HG03520 (cell line): ENCODE data around the gene LCE3A.
"Not testable (repeated sequence)": the region's sequence is repeated elsewhere in the genome, so short reads cannot be mapped to it uniquely, and the experiment has no call there.

Experiments used
- ATAC-seq: cut with Tn5 transposase; IDR thresholded peaks from one replicate; pipeline ENCODE4 v1.9.1; 2021; ENCODE audit warnings: mild to moderate bottlenecking, moderate library complexity; ENCODE audit not compliant: unreplicated experiment

The LCE3A gene, protein sequence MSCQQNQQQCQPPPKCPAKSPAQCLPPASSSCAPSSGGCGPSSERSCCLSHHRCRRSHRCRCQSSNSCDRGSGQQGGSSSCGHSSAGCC

DNA sequence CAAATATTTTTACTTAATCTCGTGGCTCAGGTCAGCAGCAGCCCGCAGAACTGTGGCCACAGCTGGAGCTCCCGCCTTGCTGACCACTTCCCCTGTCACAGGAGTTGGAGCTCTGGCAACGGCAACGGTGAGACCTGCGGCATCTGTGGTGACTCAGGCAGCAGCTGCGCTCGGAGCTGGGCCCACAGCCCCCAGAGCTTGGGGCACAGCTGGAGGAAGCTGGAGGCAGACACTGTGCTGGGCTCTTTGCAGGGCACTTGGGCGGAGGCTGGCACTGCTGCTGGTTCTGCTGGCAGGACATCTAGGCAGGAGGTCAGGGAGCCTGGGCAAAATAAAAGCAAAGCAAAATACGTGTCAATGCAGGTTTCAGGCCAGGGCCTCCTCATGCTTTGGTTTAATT is at the start of gene LCE3A:
TSS of gene LCE3A (minus strand) at position 301 of the 400 bp plus-strand sequence. CDS start at position 301, 0 bp downstream.
- no peak for ATAC-seq

DNA sequence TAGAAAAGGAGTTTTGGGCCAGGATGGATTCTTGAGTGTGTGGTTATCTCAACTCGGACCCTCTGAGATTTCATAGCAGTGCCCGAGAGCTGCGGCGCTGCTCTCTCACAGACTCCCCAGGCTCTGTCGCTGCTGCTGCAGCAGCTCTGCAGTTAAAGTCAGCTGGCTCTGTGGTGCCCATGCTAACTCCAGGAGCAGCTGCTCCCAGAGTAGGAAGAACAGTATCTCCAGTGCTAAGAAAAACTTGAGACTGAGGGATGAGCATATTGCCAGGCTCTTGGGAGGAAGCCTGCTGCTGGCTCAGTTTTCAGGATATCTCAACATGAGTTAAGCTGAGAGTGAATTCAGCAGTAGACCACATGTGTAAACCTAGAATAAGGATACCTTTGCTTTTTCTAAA is 44.7 kb upstream of the LCE3A start:
- ATAC-seq: no peak

DNA sequence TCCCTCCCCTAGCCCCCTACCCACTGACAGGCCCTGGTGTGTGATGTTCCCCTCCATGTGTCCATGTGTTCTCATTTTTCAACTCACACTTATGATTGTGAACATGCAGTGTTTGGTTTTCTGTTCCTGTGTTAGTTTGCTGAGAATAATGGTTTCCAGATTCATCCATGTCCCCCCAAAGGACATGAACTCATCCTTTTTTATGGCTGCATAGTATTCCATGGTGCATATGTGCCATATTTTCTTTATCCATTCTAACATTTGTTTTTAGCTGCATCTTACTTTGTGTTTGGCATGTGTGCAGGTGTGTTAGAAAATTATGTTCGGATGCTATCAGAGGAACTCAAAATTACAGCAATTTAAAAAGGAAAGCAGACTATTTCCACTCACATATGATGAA is 43.3 kb upstream of the LCE3A start:
- ATAC-seq: not testable (repeated sequence)

DNA sequence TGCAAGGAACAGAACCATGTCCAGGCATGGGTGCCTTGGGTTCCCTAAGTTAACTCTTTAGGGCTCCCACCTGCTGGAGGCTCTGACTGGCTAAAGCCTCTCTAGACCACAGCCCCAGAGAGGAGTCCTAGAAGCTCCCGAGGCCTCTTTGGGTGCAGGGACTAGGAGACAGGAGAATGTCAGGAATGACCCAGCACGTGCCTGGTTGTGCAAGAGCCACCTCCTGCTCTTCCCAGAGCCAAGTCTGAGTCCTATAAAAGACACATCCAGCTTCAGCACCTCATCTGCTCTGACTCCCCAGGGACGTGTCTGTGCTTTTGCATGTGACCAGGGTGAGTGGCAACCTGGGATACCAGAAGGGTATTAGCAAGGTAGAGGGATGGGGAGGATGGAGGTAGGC is 40.2 kb upstream of the LCE3A start, which contains the start of gene LCE2D:
TSS of gene LCE2D (plus strand) at position 283 of the 400 bp plus-strand sequence. CDS start 726 bp downstream, outside the sequence.
- no peak for ATAC-seq

DNA sequence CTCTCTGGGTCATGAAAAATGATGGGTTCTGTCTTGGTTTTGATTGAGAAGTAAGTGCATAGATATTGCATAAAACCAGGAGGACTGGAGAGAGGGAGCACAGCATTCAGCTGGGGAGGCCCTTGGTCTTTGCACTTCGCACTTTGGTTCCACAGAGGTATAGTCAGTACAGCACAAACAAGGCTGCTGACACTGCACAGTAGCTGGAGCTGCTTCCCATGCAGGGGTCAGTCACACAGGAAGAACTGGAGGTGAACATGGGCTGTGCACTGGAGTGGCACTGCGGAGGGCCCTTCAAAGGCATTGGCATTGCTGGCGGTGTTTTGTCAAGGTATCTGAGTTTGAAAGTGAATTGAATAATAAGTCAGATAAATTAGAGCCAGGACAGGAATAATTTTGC is 35.7 kb upstream of the LCE3A start:
- no peak for ATAC-seq

DNA sequence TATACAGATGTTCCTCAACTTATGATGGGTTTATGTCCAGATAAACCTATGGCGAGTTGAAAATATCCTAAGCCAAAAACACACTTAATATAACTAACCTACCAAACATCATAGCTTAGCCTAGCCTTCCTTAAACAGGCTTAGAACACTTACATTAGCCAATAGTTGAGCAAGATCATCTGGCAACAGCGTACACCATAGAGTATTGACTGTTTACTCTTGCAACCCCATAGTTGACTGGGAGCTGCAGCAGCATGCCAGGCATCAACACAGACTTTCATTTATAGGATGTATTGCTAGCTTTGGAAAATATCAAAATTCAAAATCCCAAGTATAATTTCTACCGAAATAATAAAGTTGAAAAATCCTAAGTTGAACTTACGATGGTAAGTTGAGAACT is 34.8 kb upstream of the LCE3A start:
- ATAC-seq: no peak

DNA sequence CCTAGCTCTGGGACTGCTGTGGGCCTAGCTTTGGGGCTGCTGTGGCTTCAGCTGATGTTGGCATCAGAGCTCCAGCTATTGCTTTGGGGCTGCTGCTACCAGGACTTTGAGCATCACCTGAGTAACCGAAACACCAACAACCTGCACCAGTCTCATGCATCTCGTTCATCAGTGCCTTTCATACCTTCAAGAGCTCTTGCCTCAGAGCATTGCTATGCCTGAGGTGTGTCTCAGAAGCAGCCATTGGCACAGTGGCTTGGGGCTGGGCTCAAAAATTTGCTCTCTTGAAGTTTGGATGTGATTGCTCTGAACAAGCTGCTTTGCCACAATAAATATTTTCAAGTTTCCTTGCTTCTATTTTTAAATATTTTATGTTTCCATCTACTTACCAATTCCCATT is 33.6 kb upstream of the LCE3A start:
- no peak for ATAC-seq

DNA sequence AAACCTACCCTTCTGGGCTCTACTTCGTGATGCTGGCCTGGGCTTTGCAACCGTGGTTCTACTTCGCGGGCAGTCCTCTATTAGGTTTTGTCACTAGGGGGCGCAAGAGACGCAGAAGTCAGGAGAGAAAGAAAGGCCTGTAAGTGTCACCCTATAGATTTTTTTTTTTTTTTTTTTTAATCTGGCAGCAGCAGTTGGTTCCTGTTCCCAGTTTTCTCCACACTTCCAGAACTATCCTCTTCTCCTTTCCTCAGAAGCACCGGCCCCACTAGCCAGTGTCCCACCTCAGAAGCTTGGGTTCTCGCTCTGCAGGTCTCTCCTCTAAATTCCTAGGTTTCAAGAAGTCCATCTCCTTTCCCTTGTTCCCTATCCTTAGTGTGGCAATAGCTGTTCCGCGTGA is 31.2 kb upstream of the LCE3A start:
- no peak for ATAC-seq

DNA sequence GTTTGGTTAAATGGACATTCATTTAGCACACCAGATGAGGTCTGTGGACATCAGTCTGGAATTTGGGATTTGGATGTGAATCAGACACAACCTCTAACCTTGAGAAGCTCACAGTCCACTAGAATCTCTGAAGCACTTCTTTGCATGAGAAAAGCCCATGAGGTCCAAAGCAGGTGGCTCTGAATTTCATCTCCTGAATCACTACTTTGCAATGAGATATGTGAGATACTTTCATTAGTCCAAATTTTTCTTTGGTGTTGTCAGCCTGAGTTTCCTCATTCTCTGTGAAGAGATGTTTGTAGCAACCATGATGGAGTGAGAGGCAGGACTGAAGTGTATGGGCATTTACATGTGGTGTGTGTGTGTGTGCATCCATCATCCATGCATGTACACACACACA is 23.8 kb upstream of the LCE3A start:
- ATAC-seq: no peak

DNA sequence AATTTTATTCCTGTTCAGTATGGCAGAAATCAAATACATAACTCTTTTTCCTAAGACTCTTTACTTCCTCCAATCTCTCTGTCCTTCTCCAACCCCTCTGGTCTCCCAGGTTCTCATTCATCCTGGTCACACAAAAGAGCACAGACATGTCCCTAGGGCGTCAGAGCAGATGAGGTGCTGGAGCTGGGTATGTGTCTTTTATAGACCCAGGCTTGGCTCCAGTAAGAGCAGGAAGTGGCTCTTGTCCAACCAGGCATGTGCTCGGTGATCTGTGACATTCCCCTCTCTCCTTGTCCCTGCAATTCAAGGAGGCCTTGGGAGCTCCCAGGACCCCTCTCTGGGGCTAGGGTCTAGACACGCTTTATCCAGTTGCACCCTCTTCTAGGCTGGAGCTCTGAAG is 22.2 kb upstream of the LCE3A start:
- ATAC-seq: no peak

DNA sequence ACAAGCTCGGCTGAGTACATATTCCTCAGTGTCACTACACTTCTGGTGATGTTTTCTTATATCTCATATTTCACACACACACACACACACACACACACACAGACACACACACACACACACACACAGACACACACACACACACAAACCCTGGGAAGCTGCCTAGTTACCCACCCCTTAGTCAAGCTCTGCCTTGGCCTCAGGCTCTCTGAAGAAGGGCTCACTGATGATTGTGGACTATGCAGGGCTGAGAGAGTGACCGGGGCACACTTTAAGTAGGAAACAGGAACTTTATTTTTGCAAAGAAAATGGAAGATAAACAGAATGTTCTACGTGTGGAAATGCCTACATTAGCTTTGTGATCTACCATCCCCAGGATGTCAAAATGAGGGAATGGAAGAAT is 21.0 kb upstream of the LCE3A start:
- no peak for ATAC-seq

DNA sequence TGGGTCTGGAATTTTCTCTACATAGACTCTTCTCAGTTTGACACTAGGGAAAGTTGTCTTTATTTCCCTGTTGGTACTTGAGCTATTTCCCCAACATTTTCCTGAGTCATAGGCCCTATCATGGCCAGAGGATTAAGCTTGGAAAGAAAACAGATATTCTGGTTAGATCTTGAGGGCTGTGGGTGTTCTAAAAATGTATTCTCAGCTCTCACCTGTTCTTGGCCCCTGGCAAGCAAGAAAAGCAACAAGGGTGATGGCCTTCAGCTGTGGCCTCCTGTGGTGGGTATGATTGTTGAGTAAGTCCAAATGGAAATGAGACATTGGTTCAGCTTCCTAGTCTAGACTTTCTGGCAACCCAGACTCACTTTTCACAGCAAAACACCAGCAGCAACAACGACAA is 17.4 kb upstream of the LCE3A start:
- ATAC-seq: no peak

DNA sequence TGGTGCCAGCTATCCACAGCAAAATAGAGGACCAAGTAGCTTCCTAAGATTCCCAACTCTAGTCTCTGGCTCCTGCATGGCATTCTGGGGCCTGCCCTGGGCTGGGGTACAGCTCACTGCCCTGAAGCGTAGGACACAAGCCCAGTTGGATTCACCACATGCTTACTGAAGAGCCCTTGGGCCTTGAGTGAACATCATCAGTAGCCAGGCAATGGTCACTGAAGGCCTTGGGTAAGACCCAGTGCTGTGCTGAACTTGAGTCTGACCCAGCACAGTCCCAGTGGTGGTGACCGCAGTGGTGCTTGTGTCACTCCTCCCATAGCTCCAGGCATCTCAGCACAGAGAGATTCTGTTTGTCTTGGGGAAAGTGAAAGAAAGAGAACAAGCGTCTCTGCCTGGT is 7.7 kb upstream of the LCE3A start:
- ATAC-seq: no peak

DNA sequence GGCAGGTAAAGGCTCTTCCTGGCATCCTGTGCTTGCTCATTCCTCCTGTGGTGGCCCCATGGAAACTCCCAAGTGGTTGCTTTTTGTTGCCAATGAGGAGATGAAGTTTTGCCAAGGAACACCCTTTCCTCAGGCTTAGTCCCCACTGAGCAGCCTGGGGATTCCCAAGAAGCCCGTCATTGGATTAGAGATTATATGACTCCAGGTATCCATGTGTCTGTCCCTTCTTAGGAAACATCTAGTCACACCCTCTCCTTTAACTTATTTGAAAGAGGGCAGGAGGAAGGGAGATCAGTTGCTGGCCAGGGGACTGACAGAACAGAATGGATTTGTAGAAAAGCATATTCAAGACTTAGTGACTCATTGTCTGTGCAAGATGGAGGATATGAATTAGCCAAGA is 3.8 kb upstream of the LCE3A start:
- ATAC-seq: no peak

DNA sequence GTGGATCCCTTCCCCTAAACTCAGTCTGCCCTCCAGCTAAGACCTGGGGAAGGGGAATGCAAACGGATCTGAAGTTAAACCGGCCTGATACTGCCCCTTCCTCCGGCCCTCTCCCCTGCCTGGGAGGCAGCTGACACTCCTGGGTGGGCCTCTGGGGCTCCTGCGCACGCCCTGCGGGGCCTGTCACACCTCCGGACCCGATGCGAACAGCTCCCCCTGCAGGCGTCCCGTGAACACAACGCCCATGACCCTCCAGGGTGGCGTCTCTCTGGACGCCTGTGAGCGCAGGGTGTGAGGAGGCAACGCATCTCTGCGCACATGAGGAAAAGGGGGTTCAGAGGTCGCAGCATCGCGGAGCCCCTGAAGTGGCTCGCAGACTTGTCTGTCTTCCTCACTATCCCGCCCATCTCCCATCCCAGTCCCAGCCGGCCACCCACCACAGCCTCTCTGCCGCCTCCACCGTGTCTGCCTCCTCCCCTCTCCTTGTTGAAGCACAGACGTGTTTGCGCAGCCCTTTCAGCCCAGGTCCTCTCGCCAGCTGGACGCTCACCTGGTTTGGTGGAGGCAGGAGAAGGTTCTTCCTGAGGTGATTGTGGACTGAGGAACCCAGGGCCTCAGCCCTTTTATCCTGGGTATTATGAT is 421 bp upstream of the LCE3A start:
- no peak for ATAC-seq

DNA sequence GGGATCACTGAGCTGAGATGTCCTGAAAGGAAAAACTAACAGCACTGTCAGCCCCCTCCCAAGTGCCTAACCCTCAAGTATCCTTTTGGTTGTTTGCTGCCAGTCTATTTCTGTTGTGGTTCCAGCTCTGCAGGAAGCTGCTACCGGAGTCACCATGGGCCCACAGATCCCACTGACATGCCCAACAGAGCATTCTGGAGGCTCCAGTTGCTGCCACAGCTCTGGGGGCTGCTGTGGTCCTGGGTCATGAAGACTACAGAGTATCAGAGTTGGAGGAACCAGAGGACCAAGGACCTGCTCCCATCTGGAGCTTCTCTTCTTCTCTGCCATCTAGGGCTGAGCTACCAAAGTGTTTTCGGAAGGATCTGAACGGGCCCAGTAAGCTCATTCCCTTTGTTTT is 910 bp downstream of the LCE3A start:
- ATAC-seq: no peak

DNA sequence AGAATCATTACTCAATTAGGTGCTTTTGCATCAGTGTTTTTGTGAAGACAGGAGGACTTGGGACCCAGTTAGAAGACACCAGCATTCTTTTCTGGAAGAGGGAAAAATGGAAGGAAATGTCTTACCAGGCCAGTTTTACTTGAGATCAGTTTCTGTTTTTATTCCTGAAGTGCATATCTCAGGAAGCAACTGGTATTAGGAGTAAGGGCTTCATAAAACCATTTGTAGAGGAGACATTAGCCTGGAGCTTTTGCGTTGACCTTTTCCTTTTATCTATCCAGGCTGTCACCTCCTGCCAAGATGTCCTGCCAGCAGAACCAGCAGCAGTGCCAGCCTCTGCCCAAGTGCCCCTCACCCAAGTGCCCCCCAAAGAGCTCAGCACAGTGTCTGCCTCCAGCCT is 9.4 kb downstream of the LCE3A start, which contains the start of gene LCE3B:
TSS of gene LCE3B (plus strand) at position 301 of the 400 bp plus-strand sequence. CDS start at position 301, 0 bp downstream.
- ATAC-seq: no peak

DNA sequence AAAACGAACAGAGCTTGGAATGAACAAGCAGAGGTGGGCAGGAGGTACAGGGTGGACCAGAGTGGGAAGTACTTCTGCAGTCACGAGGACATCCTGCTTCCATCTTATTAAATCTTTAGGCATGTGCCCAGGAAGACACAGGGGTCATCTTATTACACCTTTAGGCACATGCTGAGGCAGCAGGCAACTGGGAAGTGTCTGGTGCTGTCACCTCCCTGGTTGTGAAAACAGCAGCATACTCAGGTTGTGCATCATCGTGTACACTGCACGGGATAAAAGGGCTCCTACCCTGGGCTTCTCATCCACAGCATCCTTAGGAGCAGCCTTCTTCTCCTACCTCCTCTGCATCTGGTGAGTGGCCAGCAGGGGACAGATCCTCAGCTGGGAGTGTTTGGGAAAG is 23.0 kb downstream of the LCE3A start, which contains the start of gene LCE3C:
TSS of gene LCE3C (plus strand) at position 301 of the 400 bp plus-strand sequence. CDS start 498 bp downstream, outside the sequence.
- no peak for ATAC-seq

DNA sequence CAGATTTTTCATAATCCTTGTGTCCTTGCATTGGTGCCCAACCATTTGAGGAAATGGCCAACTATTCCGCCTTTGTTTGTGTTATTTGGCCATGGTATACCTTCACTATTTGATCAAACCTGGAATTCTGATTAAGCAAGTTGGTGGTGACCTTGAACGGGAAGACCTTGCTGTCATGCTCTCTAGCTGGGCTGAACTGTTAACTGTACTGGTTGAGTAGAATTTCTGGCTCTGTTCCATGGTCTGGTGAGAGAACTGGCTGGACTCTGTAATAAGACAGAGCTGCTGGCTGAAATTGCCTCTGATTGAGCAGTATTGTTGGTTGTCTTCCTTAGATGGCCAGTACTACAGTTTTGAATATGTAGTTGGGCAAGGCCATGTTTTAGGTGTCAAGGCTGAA is 25.9 kb downstream of the LCE3A start:
- ATAC-seq: no peak

DNA sequence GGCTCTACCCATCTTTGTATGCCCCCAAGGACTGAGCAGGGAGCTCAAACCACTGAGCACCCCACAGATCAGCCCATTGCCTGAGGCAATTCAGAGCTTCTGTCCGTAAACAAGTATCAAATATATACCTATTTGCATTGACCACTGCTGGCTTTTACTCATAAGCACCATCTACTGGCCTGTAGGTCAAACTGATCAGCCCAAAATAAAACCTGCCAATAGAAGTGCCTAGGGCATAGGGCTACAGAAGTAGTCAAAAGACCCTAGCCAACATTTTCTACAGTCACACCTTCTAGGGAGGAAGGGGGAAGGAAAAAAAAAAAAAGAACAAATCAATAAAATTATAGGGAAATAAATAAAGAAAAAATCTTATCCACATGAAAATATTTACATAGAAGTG is 37.3 kb downstream of the LCE3A start:
- no peak for ATAC-seq

DNA sequence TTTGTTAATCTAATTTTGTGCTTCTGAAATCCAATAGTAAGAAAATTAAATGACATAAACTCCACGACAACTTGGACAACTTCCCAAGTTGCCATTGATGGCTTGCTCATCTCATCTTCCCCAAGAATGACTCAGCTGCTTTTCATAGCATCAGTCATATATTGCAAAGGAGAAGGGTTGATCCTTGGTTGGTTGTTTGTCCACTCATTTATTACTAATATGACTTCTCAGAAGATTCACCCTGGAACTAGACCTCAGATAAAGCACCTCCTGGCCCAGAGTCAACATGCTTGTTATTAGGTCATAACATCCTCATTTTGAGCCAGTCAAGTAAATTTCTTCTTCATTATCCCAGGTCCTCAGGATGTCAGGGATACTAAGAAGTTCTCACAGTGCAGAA is 40.3 kb downstream of the LCE3A start:
- ATAC-seq: no peak

DNA sequence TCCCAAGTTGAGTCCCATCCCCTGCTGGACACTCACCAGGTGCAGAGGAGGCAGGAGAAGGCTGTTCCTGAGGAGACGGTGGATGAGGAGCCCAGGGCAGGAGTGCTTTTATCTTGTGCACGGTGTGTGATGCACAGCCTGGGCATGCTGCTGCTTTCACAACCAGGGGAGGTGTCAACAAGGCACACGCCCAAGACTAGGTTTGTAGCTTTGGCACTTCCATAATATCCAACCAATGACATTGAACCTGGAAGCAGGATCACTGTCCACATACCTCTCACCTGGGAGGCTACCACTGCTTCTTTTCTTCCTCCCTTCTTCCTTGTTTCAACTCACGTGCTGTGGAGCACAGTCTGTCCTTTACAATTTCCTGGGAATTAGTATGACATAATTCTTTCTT is 42.5 kb downstream of the LCE3A start, which contains the start of gene LCE3D:
TSS of gene LCE3D (minus strand) at position 84 of the 400 bp plus-strand sequence. CDS start 580 bp downstream, outside the sequence.
- no peak for ATAC-seq

DNA sequence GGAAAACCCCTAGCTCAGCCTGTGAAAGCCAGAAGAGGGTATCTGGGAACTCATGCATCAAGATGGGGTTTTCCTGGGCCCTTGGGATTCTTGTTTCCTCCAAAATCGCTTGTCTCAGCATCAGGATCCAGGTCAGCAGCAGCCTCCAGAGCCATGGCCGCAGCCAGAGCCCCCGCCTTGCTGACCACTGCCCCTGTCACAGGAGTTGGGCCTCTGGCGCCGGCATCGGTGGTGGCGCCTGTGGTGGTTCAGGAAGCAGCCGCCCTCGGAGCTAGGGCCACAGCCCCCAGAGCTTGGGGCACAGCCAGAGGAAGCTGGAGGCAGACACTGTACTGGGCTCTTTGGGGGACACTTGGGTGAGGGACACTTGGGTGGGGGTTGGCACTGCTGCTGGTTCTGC is 43.4 kb downstream of the LCE3A start:
- not testable (repeated sequence) for ATAC-seq
